ENCODE data around the gene FIGNL2.

FIGNL2 gene

GRCh38 chr12:51874000-51874399 lies 25.5 kb upstream of the FIGNL2 start:
- DNase-seq = no peak

DNA sequence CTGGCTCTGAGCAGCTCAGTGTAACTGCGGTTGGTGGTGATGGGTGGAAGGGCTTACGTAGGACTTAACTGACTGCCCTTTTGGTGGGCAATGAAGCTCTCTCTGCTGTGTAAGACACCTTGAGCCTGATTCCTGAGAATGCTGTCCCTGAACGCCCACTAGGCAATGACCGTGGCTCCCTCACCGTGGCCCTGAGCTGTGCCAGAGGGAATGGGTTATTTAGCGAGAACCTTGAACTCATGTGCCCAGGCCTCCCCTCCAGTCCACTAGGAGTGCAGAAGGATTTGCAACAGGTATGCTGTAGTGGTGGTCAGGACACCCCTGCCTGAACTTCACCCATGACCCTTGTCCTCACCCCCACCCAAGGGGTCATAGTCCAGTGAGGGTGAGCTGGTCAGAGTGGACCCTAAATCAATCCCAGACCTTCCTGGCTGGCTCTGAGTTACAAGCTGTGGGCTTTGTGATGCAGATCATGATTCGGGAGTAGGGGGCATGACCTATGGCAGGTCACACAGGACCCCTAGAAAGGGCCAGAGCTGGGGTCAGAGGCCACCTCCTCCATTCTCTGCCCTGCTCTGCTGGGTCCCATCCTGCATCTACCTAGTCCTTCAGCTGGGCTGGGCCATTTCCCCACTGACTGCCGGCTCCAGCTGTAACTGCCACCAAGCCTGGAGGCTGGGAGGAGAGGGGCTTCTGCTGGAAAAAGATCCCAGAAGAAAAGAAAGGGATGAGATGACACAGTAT lies 24.9 kb upstream of the FIGNL2 start:
- no peak for DNase-seq

DNA sequence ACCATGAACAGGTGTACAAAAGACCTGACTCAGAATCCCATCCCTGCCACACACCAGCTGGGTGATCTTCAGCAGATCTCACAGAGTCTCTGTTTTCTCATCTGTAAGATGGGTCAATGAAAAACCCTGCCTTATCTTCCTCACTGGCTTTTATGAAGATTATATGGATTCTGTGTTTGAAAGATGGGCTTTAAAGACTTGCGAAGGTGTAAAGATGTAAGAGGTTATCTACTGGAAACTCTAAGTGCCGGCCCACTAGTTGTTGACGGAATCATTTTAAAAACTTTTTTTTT lies 24.1 kb upstream of the FIGNL2 start:
- no peak for DNase-seq

DNA sequence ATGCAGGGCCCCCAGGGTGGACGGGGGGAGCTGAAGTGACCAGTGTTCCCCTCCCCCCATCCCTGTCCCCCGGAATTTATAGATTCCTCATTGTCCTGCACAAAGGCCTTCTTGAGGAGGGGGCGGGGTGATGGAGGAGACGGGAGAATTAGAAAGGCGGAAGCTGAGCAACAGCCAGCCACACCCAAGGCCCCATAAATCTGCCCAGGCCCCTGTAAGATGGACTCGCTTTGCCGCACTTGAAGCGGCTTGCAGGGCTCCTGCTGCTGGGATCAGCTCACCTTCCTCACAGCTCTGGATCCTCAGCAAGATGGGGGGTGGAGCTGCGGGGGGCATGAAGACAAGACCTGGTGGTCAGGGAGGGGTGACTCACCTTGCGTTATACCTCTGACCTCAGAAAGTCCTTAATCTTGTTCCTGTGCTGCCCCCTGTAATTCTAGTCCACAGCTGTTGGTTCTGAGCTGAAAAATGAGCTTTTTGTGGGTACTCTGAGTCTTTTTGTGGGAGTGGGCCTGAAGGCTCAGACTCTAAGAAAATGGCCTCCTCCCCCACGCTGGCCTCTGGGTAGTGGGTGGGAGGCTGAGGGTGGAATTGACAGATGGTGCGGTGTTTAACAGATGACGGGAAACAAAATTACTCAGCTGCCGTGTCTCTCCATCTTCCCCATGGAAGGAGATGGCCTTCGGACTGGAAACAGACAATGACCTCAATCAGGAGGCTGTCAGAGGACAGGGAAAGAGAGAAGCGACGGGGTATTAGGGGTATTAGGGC lies 23.6 kb upstream of the FIGNL2 start:
- DNase-seq = no peak

- no peak for DNase-seq
These were observed 22.6 kb upstream of the FIGNL2 start for GRCh38 chr12:51871126-51871525.

GRCh38 chr12:51870504-51870903 lies 22.0 kb upstream of the FIGNL2 start:
- DNase-seq = no peak

DNA sequence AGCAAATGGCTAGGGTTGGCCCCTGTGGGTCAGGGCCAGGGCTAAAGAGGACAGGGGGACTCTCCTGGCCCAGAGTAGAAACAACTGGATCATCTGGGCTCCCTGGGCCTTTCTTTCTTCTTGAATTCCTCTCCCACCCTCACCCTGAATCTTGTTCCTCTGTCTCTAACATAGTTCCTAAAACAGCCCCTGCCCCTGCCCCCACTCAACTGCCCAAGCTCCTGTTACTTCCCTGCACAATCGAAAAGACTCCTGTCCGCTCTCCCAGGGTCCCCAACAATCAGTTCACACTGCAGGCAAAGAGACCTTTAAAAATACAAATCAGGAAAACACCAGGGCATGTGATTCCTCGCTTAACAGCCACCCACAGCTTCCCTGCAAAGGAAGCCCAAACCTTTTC lies 21.4 kb upstream of the FIGNL2 start:
- no peak for DNase-seq

DNA sequence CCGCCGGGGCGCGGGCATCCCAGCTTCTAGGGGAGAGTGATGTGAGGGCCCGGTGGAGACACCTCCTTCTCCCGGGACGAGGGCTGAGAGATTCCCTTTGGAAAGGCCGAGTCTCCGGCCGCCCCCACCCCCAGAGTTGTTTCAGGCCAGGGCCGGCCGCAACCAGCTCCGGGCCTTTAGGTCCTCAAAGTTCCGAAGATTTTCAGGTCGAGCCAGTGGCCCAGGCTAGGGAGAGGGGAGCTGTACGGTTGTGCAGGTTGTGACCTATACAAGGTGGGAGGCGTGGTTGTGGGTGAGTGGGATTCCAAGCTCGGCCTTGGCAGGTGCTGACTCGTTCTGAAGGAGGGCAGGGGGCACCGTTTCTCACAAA lies 21.0 kb upstream of the FIGNL2 start:
- no peak for DNase-seq

DNA sequence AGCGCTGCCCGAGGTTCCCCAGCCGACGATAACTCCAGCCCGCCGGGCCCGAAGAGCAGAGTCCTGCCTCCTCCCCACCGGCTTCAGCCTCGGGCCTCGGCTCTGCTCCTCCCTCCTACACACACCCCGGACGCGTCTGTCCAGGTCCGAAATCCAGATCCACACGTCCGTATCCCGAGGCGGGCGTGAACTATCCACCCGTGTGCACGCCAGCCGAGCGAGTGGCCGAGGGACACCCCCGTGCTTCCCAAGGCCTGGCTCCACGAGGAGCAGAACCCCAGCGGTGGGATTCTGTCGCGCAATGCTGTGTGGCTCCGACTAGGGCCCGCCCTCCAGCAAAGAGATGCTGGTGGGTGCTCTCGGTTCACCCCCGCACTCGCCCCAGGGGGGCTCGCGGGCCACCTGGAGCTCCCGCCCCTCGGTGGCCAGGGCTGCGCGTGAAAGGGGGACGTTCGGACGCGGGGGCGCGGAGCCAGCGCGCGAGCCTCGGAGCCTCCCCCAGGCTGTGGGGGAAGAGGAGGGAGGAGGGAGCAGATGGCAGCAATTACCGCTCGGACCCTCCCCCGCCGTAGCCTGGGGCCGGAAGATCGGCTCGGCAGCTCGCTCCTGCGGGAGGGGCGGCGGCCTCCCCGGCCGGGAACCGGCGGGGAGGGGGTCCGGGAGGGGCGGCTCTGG lies 20.4 kb upstream of the FIGNL2 start:
- no peak for DNase-seq

DNA sequence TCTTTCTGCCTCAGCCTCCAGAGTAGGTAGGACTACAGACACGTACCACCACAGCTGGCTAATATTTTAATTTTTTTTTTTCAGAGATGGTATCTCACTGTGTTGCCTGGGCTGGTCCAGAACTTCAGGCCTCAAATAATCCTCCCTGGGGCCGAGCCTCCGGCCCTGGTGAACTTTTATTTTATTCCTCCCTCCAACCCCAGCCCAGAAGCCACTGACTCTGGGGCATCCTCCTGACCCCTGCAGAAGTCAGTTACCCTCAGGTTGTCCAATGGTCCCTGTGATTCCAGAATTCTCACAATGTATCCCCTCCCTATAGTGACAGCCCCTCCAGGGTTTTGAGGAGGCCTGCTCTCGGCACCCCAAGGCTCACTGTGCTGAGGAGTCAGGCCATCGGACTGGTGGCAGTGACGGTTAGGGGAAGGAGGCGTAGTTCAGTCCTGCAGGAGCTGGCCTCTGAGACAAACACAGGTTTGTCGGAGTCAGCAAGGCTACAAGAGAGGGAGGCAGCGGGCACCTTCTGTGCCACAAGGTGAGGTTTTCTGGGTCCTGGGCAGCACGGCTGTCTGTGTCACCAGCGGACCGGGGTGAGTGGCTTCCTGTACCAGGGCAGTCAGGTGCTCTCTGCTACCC lies 19.4 kb upstream of the FIGNL2 start:
- no peak for DNase-seq

GRCh38 chr12:51867371-51867770 lies 18.9 kb upstream of the FIGNL2 start:
- no peak for DNase-seq

GRCh38 chr12:51866762-51867161 lies 18.2 kb upstream of the FIGNL2 start:
- DNase-seq = no peak

GRCh38 chr12:51866324-51866723 lies 17.8 kb upstream of the FIGNL2 start:
- no peak for DNase-seq

DNA sequence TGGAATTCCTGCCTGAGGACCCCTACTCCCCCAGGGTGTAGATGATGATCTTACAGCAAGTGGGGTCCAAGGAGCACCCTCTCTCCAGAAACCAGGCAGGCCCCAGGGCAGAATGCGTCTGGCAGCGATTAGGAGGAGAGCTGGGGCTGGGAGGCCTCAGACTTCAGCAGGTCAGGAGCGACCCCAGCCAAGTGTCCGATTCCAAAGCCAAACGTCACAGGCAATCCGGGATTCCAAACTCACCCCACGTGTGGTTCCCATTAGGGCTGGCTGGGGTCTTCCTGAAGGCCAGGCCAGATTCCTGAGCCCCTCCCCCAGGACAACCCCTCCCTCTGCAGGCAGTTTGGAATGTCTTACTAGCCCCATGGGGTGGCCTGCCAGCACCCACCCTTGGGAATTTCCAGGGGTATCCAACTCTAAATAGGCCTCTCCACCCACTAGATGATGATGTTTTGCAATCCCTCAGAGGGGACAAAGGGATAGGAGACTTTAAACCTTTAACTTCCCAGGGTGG lies 17.3 kb upstream of the FIGNL2 start:
- DNase-seq = no peak

DNA sequence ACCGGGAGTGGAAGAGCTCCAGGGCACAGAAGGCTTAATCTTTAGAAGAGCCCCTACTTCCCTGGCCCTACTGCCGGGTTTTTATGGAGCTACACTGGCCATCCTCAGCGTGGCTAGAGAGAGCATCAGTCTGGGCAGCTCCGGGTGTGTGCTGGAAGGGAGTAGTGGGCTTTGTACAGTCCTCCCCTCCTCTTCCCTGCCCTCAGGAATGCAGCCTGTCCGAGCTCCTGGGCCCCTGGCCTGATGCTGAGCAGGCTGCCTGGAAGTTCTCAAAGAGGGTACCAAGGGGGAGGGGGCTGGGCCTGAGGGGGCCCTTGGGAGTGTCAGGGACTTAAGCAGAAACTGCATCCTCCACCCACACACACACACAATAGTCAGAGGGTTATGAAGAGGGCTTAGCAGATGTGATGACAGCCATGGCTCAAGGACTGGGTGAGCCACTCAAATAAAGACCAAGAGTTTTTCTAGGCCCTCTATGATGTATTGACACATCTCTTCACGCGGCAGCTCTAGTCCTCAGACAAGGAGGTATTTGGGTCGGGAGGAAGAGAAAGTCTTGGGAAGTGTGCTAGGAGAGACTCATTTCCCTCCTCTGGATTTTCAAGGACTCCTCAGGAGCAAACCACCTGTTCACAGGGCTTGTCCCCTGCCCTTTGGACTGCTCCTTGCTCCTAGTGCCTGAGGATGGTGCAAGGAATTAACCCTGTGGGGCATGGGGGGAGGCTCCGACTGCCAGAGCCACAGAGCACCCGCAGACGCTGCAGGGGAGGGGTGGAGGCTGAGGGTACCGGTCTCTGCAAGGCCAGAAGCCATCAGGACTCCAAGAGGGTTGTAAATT lies 16.5 kb upstream of the FIGNL2 start:
- DNase-seq = no peak

DNA sequence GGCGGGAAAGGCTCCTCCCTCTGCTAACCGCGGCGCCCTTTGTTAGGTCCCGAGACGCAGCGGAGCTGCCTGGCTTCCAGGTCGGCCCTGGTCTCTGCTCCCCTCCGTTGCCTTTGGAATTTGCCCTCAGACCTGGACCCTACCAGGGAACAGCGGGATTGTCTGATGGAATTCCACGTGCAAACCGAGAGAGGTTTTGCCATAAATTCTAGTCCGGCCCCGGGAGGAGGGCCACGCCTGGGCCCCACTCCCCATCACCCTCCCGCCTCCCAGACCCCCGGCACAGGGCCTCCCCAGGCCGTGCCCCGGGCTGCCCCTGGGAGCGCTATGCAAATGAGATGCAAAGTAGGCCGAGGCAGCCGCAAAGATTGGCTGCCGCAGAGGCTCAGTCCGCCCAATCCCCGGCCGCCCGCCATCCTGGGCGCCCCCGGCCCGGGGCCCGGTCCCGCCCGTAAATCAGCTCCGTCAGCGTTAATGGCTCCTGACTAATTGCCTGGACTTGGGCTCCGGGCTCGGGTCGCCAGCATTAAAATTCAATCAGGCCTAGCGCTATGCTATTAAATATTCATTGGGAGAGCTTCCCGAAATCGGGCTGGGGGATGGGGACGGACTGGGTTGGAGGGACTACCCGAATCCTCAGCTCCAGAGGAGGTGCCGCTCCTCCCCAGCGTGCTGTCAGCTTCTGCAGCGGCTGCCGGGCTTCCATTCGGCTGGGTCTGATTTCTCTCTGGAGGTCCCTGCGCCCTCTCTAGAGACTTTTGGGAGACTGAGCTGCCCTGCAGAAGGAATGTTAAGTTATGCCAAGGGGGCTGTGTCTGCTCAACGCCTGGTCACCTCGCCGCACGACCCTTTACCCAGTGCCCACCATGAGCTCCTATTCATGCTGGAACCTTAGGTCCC lies 15.7 kb upstream of the FIGNL2 start:
- no peak for DNase-seq

GRCh38 chr12:51863363-51863932 lies 14.9 kb upstream of the FIGNL2 start:
- DNase-seq = no peak

DNA sequence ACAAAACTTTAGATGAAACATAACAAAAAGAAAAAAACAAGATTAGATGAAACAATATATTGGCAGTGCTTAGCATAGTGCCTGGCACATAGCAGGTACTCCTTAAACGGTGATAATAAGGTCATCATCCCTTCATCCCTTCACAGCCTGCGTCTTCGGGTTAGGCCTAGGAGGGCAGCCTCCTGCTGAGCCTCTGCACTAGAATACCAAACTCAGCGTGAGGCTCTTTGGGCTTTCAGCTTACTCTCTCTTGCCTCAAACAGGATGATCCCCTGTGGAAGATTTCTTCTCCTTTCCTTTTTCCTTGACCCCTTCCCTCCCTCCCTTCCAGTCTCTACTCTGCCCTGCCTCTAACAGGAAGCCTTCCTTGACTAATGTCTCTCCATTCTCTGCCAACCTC lies 14.4 kb upstream of the FIGNL2 start:
- DNase-seq = no peak

DNA sequence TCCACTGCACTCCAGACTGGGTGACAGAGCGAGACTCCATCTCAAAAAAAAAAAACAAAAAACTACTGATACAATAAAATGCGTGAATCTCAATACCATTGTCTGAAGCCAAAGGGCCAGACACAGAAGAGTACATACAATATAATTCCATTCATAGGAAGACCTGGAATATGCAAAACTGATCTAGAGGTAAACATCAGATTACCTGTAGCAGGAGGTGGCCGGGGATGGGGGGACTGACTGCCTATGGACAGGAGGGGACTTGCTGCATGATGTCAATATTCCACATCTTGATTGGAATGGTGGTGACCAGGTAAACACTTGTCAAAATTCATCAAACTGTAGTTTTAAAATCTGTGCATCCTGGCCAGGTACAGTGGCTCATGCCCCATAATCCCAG lies 12.5 kb upstream of the FIGNL2 start:
- no peak for DNase-seq

DNA sequence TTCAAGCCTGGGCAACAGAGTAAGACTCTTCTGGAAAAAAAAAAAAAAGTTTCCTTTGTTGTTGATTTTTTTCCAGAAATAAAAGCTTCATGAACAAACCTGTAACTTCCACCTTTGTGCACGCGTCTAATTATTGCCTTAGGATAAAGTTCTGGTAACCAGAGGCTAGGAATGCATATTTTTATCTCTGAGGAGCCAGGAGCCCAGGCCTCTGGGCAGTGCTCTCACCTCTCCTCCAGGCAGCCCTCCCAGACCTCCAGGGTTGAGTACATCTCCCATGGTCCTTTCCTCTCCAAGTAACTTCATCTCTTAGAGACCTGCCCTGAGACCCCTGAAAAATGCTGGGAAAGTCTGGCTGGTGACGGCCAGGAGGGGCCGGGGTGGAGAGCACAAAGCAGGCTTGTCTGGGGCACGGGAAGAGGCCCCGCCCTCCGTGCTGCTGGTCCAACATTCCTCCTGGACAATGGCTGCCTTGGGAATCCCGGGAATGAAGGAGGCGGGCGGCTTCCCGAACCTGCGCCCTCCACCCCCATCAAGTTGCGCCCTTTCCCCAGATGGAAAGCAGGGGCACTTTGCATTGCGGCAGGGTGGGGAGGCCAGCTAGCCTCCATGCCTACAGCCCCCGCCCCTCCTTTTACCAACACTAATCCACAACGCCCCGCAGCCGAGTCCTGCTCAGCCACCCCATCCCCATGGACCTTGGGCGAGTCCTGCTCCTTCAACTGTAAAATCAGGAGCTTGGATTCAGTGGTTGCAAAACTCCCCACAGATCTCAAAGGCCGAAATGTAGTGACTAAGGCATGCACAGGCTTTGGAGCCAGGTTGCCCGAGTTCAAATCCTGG lies 7.3 kb upstream of the FIGNL2 start:
- DNase-seq = peak; percentile 56

Measured in fibroblast of skin of back (primary cell).